ENCODE results near the gene ADCK2. TPM values are rescaled to one million over a fixed set of nuclear protein-coding genes. Genes with fewer than 3 reads are reported as not detected.

ADCK2 gene
- total RNA-seq, 1 donor from 2014 or later: 26.9 TPM

DNA sequence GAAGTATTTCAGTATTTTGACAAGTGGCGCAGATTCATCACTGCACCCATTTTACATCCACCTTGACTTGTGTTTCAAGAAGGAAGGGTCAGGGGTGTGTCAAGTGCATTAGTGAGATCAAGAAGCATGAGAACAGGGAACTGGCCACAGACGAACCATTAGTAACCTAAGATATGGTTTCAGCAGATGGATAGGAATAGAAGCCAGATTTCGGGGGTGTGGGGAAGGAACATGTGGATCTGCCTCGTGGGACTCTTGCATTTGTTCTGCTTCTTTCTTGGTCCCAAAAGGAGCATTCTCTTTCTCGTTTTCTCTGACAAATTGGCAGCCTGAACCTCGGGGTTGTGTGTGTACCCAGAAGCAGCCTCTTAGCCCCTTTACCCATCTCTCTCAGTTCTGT lies 41.7 kb upstream of the ADCK2 start:
- Mint-ChIP-seq H3K36me3 (ENCODE audit: low read depth) (no peaks in the 10 kb centered on the region), H3K4me1 (ENCODE audit: low read depth) (peaks cover 11% of the 10 kb centered on the region), H3K9me3 (ENCODE audit: low read depth) (no peaks in the 10 kb centered on the region), H3K4me3 (ENCODE audit: unreplicated experiment) (no peak overlapping the region), H3K27me3 (ENCODE audit: low read depth) (no peaks in the 10 kb centered on the region), H3K27ac (ENCODE audit: unreplicated experiment) (no peak overlapping the region)
- TF ChIP-seq CTCF (IDR thresholded peaks at IDR 0.05): no peak
- no peak for DNase-seq (ENCODE audit: low spot score)

DNA sequence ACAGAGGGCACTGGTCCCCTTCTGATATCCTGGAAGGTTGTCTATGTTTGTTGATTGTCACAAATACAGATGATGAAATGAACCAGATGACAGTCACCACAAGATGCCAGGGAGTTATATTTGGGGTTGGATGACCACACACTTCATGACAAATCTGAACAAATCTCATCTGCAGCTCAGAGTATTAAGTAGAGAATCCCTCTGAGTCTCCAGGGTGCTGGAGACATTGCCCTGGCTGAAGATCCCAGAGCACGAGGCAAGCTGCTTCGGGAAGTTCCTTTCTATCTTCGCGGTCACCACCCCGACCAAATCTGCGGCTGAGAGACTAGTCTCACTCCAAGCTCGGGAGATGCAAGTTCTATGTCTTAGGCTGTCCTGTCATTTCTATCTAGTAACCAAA lies 41.1 kb upstream of the ADCK2 start:
- TF ChIP-seq CTCF (IDR thresholded peaks at IDR 0.05): no peak
- Mint-ChIP-seq H3K4me1 (ENCODE audit: low read depth) (peaks cover 6% of the 10 kb centered on the region), H3K27ac (ENCODE audit: unreplicated experiment) (peak overlapping the region; percentile 9), H3K36me3 (ENCODE audit: low read depth) (no peaks in the 10 kb centered on the region), H3K4me3 (ENCODE audit: unreplicated experiment) (no peak overlapping the region), H3K9me3 (ENCODE audit: low read depth) (no peaks in the 10 kb centered on the region), H3K27me3 (ENCODE audit: low read depth) (no peaks in the 10 kb centered on the region)
- DNase-seq (ENCODE audit: low spot score): no peak

DNA sequence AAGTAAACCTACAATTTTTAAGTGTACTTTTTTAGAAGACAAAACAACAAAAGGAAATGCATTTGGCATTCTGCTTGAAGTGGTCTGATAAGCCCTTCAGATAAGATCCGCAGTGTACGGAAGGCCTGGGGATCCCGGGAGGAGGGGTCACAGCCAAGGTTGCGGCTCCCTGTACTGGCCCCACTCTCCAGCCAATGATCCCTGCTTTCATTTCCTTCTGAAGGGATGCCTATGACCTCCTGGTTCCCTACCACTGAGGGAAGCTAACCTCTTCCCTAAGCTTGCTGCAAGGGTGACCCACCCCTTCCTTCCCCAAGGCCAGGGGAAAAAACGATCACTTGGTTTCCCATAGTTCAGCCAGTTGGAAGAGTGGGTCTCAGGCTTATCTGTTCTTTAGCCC lies 37.4 kb upstream of the ADCK2 start:
- Mint-ChIP-seq H3K4me3 (ENCODE audit: unreplicated experiment) (no peak overlapping the region), H3K27me3 (ENCODE audit: low read depth) (no peaks in the 10 kb centered on the region), H3K36me3 (ENCODE audit: low read depth) (no peaks in the 10 kb centered on the region), H3K9me3 (ENCODE audit: low read depth) (no peaks in the 10 kb centered on the region), H3K4me1 (ENCODE audit: low read depth) (peaks cover 26% of the 10 kb centered on the region), H3K27ac (ENCODE audit: unreplicated experiment) (no peak overlapping the region)
- no peak for DNase-seq (ENCODE audit: low spot score)
- TF ChIP-seq CTCF (IDR thresholded peaks at IDR 0.05): no peak

DNA sequence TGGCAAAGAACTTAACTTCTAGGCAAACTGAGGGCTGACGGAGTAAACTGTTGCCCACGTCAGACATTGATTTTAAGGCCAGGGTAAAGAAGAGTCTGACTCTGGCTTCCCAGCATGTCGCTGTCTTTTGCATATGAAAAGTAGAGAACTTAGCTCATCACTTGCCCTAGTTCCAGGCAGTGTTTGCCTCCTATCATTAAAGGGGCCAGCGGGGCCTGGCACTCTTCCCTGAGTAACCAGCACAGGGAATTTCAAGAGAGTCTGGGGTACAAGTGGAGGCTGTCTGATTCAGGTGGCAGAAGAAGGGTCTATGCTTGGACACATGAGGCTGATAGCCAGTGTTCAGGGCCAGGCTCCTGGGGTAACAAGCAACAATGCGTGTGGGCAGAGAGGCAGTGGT lies 36.9 kb upstream of the ADCK2 start:
- Mint-ChIP-seq H3K4me1 (ENCODE audit: low read depth) (peaks cover 26% of the 10 kb centered on the region), H3K27ac (ENCODE audit: unreplicated experiment) (no peak overlapping the region), H3K27me3 (ENCODE audit: low read depth) (no peaks in the 10 kb centered on the region), H3K36me3 (ENCODE audit: low read depth) (no peaks in the 10 kb centered on the region), H3K4me3 (ENCODE audit: unreplicated experiment) (no peak overlapping the region), H3K9me3 (ENCODE audit: low read depth) (no peaks in the 10 kb centered on the region)
- no peak for DNase-seq (ENCODE audit: low spot score)
- TF ChIP-seq CTCF (IDR thresholded peaks at IDR 0.05): no peak

DNA sequence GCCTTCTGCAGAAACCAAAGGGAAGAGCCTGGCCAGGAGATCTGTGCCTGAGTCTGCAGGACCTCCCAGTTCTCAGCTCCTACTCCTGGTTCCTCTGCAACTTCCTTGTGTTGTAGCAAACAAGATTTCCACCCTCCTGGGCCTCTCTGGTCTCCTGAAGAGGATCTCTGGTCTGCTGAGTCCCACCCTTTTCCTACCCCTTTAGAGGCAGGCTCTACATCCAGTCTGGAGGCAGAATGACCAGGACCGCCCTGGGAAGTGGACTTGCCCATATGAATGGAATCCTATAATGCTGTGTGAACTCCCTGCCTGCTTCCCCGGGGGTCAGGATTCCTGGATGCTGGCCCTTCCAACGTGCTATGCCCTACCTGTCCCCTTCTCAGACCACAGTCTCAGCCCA lies 35.3 kb upstream of the ADCK2 start:
- H3K27me3 Mint-ChIP-seq (ENCODE audit: low read depth): no peaks in the 10 kb centered on the region
- no peak overlapping the region for H3K27ac Mint-ChIP-seq (ENCODE audit: unreplicated experiment)
- no peak for DNase-seq (ENCODE audit: low spot score)
- no peak for TF ChIP-seq CTCF (IDR thresholded peaks at IDR 0.05)
- H3K4me3 Mint-ChIP-seq (ENCODE audit: unreplicated experiment): no peak overlapping the region
- no peaks in the 10 kb centered on the region for H3K9me3 Mint-ChIP-seq (ENCODE audit: low read depth)
- H3K4me1 Mint-ChIP-seq (ENCODE audit: low read depth): peaks cover 36% of the 10 kb centered on the region
- H3K36me3 Mint-ChIP-seq (ENCODE audit: low read depth): no peaks in the 10 kb centered on the region

Data from chondrocyte (in vitro differentiated cells).